Tibial artery (tissue), 4 donors: Measurements from ENCODE around the gene GSTT2B.
"Not testable (repeated sequence)": the region's sequence is repeated elsewhere in the genome, so short reads cannot be mapped to it uniquely, and the experiment has no call there.

Experiments
- DNase-seq, 2 donors: peaks; one replicate each; pipeline ENCODE4 v3.0.0-alpha.2; 2019
- H3K27ac ChIP-seq, 2 donors: fragments of 200-600 bp; sonication (generic) in 1 of 2; 1 replicate in 1 of 2; 2 replicates in 1 of 2; pipeline ENCODE4 v1.5.1; 2018 to 2019; ENCODE audit warnings: mild to moderate bottlenecking in 1 of 2
- H3K27me3 ChIP-seq, 2 donors: fragments of 200-600 bp; sonication (generic) in 1 of 2; one replicate each; pipeline versions ENCODE4 v1.5.1 to v1.6.0; 2016 to 2019
- H3K36me3 ChIP-seq, 3 donors: fragments of 200-600 bp; sonication (generic) in 2 of 3; one replicate each; pipeline ENCODE4 v1.5.1; 2016 to 2019; ENCODE audit warnings: mild to moderate bottlenecking in 2 of 3
- H3K4me1 ChIP-seq, 4 donors: fragments of 200-600 bp; sonication (generic) in 2 of 4; 1 replicate in 3 of 4; 2 replicates in 1 of 4; pipeline ENCODE4 v1.5.1; 2016 to 2019
- H3K4me3 ChIP-seq, 2 donors: fragments of 200-600 bp; sonication (generic) in 1 of 2; 1 replicate in 1 of 2; 2 replicates in 1 of 2; pipeline ENCODE4 v1.5.1; 2018 to 2019; ENCODE audit warnings: mild to moderate bottlenecking in 2 of 2
- H3K9me3 ChIP-seq, 3 donors: fragments of 200-600 bp; sonication (generic) in 1 of 3; one replicate each; pipeline ENCODE4 v1.5.1; 2016 to 2019
- intact Hi-C: fragments of 100-400 bp; cut with DNase I; formaldehyde crosslinking; loops from one replicate; pipeline ENCODE4 v1.15.0; 2023; ENCODE audit warnings: low total_unique reads
- TF ChIP-seq, protein P1 (sequence below), 2 experiments: fragments of 200-600 bp in 1 of 2; fragments of 450-650 bp in 1 of 2; IDR thresholded peaks; one replicate each; pipeline ENCODE4 v1.5.1; 2017 to 2019; ENCODE audit warnings: antibody characterized with exemption in 2 of 2, mild to moderate bottlenecking in 1 of 2, moderate library complexity in 1 of 2

Gene GSTT2B

DNA sequence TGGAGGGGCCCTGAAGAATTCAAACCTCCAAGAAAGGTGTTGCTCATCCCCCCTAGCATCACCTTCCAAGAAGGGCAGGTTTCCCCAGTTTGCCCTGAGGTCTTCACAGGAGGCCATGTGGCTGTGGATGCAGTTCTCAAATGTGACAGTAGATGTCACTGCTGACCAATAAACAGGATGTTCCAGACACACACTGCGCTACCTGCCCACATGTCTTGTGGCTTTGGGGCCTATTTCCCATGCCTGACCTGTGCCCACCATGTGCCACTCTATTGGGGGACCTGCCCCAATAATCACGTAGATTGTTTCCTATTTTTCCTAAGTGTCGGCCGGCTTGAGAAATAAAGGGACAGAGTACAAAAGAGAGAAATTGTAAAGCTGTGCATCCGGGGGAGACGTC is 23.4 kb upstream of the GSTT2B start:
- Histone ChIP-seq H3K27me3 (no peaks in the 10 kb centered on the region), H3K27ac (no peak overlapping the region), H3K36me3 (no peaks in the 10 kb centered on the region), H3K9me3 (no peaks in the 10 kb centered on the region), H3K4me3 (no peak overlapping the region), H3K4me1 (peaks cover 0 to 3% (median 0%) of the 10 kb centered on the region in 4 donors)
- TF ChIP-seq, protein P1, sequence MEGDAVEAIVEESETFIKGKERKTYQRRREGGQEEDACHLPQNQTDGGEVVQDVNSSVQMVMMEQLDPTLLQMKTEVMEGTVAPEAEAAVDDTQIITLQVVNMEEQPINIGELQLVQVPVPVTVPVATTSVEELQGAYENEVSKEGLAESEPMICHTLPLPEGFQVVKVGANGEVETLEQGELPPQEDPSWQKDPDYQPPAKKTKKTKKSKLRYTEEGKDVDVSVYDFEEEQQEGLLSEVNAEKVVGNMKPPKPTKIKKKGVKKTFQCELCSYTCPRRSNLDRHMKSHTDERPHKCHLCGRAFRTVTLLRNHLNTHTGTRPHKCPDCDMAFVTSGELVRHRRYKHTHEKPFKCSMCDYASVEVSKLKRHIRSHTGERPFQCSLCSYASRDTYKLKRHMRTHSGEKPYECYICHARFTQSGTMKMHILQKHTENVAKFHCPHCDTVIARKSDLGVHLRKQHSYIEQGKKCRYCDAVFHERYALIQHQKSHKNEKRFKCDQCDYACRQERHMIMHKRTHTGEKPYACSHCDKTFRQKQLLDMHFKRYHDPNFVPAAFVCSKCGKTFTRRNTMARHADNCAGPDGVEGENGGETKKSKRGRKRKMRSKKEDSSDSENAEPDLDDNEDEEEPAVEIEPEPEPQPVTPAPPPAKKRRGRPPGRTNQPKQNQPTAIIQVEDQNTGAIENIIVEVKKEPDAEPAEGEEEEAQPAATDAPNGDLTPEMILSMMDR (IDR thresholded peaks at IDR 0.05) = peak; percentile 44 to 48
- intact Hi-C loops = no loop called here
- no peak for DNase-seq

DNA sequence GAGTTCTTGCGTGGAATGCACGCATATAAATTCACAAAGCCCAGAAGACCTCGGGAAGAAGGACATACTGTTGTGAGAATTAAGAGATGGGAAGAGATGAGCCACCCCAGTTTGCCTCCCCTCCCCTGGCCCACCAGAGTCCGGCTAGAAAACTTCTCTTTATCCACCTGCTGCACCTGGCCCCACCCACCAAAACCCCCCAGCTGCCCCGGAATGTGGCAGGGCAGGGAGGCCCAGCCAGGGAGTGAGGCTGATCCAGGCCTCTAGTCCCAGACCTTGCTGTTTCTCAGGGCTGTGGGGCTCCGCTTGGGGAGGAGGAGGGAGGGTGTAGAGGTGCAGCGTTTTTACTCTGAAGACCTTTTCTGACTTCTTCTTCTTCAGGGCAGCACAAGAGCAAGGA is 19.6 kb upstream of the GSTT2B start:
- H3K4me1 ChIP-seq, DNase-seq, H3K27me3 ChIP-seq, H3K4me3 ChIP-seq, H3K36me3 ChIP-seq, intact Hi-C loops, H3K27ac ChIP-seq, H3K9me3 ChIP-seq: not testable (repeated sequence)

DNA sequence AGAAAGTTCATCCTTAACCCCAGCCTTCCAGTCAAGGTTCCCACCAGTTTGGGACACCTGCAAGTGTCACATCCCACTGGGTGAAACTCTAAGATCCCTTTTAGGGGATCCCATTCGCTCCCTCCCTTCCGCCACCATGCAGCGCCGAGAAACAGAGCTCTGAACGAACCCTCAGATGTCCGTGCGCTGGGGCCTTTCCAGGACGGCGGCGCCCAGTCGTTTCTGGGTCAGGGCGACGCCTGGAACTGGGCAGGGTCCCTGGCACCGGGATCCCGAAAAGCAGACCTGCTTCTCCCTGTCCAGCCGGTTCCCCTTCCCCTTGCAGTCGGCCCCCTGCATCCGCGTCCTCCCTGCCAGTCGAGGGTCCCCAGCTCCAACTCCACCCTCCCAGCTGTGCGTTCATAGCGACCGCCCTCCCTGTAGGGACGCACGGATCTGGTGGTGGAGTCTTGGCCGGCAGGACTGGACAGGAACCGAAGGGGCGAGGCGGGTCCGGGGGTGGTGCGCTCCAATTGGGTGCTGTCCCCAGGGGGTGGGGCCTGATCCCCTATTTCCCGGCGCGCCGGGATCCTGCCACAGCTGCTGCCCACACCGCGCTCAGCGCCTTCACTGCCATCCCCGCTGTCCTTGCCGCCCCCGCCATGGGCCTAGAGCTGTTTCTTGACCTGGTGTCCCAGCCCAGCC is 18.7 kb upstream of the GSTT2B start, which contains the start of gene GSTT2:
TSS of gene GSTT2 (plus strand) at position 578 of the 684 bp plus-strand sequence.
- H3K27ac ChIP-seq, H3K4me1 ChIP-seq, intact Hi-C loops, H3K36me3 ChIP-seq, H3K27me3 ChIP-seq, H3K9me3 ChIP-seq, H3K4me3 ChIP-seq, DNase-seq: not testable (repeated sequence)

DNA sequence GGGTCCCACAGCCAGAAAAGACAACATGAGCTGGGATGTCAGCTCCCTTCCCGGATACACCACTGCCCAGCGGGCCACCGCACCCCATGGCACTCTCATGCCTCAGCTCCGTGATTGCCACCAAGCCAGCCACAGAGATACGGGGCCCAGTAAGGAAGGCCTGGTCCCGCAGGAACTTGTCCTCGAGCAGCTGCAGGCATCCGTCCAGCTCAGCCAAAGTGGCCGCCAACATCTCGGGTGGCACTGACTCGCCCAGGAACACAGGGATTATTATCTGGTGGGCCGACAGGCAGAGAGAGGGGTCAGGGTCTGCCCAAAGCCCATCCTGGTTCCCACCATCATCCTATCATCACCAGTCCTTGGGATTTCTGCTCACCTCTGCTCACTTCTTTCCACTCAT is 16.3 kb upstream of the GSTT2B start:
- H3K36me3 ChIP-seq, H3K4me1 ChIP-seq, DNase-seq, intact Hi-C loops, H3K9me3 ChIP-seq, H3K27ac ChIP-seq, H3K27me3 ChIP-seq, H3K4me3 ChIP-seq: not testable (repeated sequence)

DNA sequence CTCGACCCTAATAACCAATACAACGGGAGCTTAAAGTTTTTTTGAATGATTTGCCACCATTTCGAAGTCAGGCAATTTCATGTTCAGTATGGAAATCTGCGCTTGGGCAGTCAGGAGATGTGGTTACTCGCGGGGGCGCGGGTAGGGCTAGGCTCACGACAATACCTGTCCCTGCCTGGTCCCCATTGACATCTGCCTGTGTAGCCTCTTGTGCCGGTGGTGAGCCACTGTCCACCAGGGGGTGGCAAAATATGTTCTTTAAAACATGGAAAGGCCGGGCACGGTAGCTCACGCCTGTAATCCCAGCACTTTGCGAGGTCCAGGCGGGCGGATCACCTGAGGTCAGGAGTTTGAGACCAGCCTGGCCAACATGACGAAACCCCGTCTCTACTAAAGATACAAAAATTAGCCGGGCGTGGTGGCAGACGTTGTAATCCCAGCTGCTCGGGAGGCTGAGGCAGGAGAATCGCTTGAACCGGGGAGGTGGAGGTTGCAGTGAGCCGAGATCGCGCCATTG is 13.9 kb upstream of the GSTT2B start:
- H3K36me3 ChIP-seq = peaks cover 13 to 21% (median 21%) of the 10 kb centered on the region in 3 donors
- not testable (repeated sequence) for H3K4me1 ChIP-seq, H3K9me3 ChIP-seq, H3K27ac ChIP-seq, H3K27me3 ChIP-seq, H3K4me3 ChIP-seq, DNase-seq
- intact Hi-C loops = loop anchor here (5.0 kb wide), 1 partner anchor 48 kb away; no protein-coding TSS in a partner anchor

DNA sequence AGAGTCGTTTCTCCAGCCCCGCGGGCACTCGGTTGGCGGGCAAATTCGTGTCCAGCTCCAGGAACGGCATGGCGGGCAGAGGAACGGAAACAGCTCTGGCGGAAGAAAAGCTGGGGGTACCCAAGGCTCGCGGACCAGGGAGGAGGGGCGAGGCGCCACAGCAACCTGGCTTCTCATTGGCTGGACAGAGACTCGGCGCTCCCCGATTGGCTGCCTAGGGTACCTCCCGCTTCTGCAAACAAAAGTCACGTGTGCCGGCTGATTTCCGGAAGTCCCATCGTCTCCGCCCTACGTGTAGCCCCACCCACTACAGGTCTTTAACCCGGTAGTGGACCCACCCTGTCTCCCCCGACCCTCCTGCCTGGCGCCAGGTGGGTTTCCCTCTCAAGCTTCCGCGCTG is 13.3 kb upstream of the GSTT2B start, which contains the start of gene DDT:
TSS of gene DDT (minus strand) at position 97 of the 400 bp plus-strand sequence. CDS start at position 70, 27 bp downstream.
- not testable (repeated sequence) for H3K9me3 ChIP-seq, H3K27me3 ChIP-seq, H3K27ac ChIP-seq, H3K4me3 ChIP-seq, H3K4me1 ChIP-seq, DNase-seq
- intact Hi-C loops = loop anchor here (5.0 kb wide), 1 partner anchor 47 kb away; no protein-coding TSS in a partner anchor
- H3K36me3 ChIP-seq = peaks cover 13 to 27% (median 27%) of the 10 kb centered on the region in 3 donors

DNA sequence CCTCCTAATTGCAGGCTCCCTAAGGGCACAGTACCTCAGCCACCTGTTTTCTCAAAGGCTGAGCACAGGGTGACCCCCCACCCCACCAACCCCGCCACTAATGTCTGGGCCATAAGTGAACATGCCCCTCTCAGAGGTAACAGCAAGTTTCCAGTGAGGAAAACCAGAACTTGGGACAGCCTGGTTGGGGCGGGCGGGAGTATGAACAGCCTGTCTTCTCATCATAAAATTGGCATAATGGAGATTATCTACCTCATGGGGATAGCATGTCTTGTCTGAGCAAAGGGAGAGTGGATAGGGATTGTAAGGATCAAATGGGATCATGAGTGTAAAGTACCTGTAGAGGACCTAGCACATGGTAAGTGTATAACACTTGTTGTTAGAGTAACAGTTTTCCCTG is 10.9 kb upstream of the GSTT2B start:
- H3K9me3 ChIP-seq, DNase-seq, H3K4me3 ChIP-seq, H3K27me3 ChIP-seq, H3K4me1 ChIP-seq, H3K27ac ChIP-seq: not testable (repeated sequence)
- intact Hi-C loops = loop anchor here (5.0 kb wide), 1 partner anchor 45 kb away; no protein-coding TSS in a partner anchor
- peaks cover 13 to 30% (median 29%) of the 10 kb centered on the region in 3 donors for H3K36me3 ChIP-seq

DNA sequence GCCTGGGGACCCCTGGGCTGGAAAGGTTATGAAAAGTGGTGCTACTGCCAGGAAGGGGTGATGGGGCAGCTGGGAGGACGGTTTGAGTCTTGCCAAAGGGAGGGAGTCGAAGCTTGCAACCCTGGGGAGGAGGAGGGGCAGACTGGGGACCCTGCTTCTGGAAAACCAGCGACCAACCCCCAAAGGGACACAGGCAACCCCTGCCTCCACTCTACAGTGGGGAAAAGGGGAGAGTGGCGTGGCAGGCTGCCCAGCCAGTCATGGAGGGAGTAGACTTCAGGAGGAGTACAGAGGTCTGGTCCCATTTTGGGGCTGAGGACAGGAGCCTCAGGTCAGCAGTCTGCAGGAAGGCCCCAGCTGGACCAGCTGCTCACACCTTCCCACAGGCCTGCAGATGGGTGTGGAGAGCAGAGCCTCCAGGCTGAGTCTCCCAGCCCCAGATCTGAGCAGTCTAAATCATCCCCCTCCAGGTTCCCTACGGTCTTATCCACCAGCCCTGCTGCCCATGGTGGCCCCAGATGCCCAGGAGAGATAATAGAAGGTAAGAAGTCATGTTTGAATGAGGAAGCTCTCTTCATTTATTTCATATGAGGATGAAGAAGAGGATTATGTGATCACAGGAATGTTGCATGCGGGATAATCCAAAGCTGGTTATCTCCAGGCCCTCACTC is 10.0 kb upstream of the GSTT2B start:
- H3K27me3 ChIP-seq = no peaks in the 10 kb centered on the region
- H3K27ac ChIP-seq = no peak overlapping the region
- TF ChIP-seq, protein P1 (IDR thresholded peaks at IDR 0.05) = no peak
- no peak overlapping the region for H3K4me3 ChIP-seq
- H3K9me3 ChIP-seq = no peaks in the 10 kb centered on the region
- H3K4me1 ChIP-seq = peaks cover 0 to 8% (median 0%) of the 10 kb centered on the region in 4 donors
- no peak for DNase-seq
- intact Hi-C loops = loop anchor here (5.0 kb wide), 1 partner anchor 44 kb away; no protein-coding TSS in a partner anchor
- H3K36me3 ChIP-seq = peaks cover 13 to 30% (median 29%) of the 10 kb centered on the region in 3 donors
